ENCODE results near the gene SPATA2L. TPM values are rescaled to one million over a fixed set of nuclear protein-coding genes. Genes with fewer than 3 reads are reported as not detected.

The SPATA2L gene
- total and polyA plus RNA-seq, 10 of the 15 experiments (the other 5 are each of a cell fraction or from before 2014, with no cell fraction given) = 0.20 to 6.9 (median 3.9) TPM; not detected in 1

DNA sequence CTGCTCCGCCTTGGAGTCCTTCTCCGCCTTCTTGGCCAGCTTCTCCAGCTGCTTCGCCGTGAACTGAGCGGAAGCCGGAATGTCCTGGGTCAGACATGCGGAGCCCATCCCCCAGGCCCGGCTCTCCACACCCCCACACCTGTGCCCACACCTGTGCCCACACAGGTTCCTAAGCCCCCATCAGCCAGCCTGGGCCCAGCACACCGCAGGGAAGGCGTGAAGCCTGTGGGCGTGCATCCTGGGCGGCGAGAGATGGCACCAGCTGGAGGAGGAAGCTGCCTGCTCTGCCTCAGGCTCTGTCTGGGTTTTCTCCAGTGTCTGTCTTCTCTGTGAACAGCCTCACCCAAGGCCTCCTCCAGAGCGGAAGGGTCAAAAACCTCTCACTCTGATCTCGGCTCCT is 49.9 kb downstream of the SPATA2L start (continued):
- TF ChIP-seq, protein P1, sequence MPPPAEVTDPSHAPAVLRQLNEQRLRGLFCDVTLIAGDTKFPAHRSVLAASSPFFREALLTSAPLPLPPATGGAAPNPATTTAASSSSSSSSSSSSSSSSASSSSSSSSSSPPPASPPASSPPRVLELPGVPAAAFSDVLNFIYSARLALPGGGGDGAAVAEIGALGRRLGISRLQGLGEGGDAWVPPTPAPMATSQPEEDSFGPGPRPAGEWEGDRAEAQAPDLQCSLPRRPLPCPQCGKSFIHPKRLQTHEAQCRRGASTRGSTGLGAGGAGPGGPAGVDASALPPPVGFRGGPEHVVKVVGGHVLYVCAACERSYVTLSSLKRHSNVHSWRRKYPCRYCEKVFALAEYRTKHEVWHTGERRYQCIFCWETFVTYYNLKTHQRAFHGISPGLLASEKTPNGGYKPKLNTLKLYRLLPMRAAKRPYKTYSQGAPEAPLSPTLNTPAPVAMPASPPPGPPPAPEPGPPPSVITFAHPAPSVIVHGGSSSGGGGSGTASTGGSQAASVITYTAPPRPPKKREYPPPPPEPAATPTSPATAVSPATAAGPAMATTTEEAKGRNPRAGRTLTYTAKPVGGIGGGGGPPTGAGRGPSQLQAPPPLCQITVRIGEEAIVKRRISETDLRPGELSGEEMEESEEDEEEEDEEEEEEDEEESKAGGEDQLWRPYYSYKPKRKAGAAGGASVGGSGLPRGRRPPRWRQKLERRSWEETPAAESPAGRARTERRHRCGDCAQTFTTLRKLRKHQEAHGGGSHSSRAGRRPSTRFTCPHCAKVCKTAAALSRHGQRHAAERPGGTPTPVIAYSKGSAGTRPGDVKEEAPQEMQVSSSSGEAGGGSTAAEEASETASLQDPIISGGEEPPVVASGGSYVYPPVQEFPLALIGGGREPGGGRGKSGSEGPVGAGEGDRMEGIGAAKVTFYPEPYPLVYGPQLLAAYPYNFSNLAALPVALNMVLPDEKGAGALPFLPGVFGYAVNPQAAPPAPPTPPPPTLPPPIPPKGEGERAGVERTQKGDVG (CRISPR knock-in tag; IDR thresholded peaks at IDR 0.05) = no peak

DNA sequence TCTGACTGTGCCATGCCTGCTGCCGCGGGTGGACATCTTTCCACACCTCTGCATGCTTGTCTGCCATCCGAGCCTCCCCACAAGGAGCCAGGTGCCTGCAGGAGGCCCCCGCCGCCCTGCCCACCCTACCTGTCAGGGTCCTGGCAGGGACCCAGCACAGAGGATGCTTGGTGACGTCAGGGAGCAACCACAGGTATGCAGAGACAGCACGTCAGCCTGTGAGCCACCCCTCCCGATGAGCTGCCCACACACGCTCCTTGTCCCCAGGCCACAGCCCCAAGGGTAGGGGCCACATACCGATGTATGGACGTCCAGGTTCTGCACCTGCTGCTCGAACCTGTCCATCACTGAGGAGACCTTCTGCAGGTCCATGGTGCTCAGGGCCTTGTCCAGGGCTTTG is 54.6 kb downstream of the SPATA2L start:
- intact Hi-C loops (cut with micrococcal nuclease; ENCODE audit: unreplicated experiment) (no loop called here), in situ Hi-C loops (cut with MboI) (no loop called here)
- Histone ChIP-seq H3K4me1 (ENCODE audit: control insufficient read depth, insufficient read depth, low read length) (no peaks in the 10 kb centered on the region), H3K9me3 (replicated peaks; ENCODE audit: control insufficient read depth, insufficient read depth, low read length) (no peaks in the 10 kb centered on the region), H2AFZ (ENCODE audit: control insufficient read depth, low read depth, low read length) (no peak overlapping the region), H3K27me3 (replicated peaks in 1 of 2; ENCODE audit: control insufficient read depth in 2 of 2, insufficient read depth in 2 of 2, low read length in 1 of 2) (no peaks in the 10 kb centered on the region), H4K20me1 (ENCODE audit: control insufficient read depth, insufficient read depth) (no peaks in the 10 kb centered on the region), H3K79me2 (ENCODE audit: control insufficient read depth, insufficient read depth, low read length) (no peaks in the 10 kb centered on the region), H3K4me2 (ENCODE audit: control insufficient read depth, insufficient read depth) (no peak overlapping the region), H3K36me3 (ENCODE audit: control insufficient read depth in 2 of 2, insufficient read depth in 2 of 2, low read length in 1 of 2) (peaks cover 6 to 32% of the 10 kb centered on the region in 2 experiments; a peak in 3 of 4 replicates), H3K27ac (ENCODE audit: control insufficient read depth, insufficient read depth) (no peak overlapping the region), H3K4me3 (no peak overlapping the region), H3K9ac (ENCODE audit: control insufficient read depth, insufficient read depth, low read length) (no peak overlapping the region)
- DNase-seq (ENCODE audit: low read depth, low spot score) (no peak), ATAC-seq (no peak), FAIRE-seq (no peak)
- ChIA-PET SMC1A (ENCODE audit: uncharacterized antibody, unreplicated experiment) (no interaction called here), POLR2A (interaction anchor here (0.6 kb wide), 1 partner anchor 18 kb away, joined by 3 read pairs; no protein-coding TSS in a partner anchor), CTCF (no interaction called here), RAD21 (ENCODE audit: unreplicated experiment) (no interaction called here)
- 98% methylated on average over 12 of the region's 12 CpGs for WGBS (ENCODE audit: insufficient coverage, insufficient replicate concordance, low lambda C conversion rate, missing lambda C conversion rate)
- BruUV-seq (replicated peaks) = no TSS peak
- TF ChIP-seq, protein P2, sequence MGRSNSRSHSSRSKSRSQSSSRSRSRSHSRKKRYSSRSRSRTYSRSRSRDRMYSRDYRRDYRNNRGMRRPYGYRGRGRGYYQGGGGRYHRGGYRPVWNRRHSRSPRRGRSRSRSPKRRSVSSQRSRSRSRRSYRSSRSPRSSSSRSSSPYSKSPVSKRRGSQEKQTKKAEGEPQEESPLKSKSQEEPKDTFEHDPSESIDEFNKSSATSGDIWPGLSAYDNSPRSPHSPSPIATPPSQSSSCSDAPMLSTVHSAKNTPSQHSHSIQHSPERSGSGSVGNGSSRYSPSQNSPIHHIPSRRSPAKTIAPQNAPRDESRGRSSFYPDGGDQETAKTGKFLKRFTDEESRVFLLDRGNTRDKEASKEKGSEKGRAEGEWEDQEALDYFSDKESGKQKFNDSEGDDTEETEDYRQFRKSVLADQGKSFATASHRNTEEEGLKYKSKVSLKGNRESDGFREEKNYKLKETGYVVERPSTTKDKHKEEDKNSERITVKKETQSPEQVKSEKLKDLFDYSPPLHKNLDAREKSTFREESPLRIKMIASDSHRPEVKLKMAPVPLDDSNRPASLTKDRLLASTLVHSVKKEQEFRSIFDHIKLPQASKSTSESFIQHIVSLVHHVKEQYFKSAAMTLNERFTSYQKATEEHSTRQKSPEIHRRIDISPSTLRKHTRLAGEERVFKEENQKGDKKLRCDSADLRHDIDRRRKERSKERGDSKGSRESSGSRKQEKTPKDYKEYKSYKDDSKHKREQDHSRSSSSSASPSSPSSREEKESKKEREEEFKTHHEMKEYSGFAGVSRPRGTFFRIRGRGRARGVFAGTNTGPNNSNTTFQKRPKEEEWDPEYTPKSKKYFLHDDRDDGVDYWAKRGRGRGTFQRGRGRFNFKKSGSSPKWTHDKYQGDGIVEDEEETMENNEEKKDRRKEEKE (IDR thresholded peaks at IDR 0.05) = no peak
- TF ChIP-seq POU2F2 (IDR thresholded peaks at IDR 0.05; ENCODE audit: borderline replicate concordance, low read depth, low read length) (no peak), NFXL1 (IDR thresholded peaks at IDR 0.05; ENCODE audit: borderline replicate concordance) (no peak), MLLT1 (IDR thresholded peaks at IDR 0.05) (no peak), NFIC (IDR thresholded peaks at IDR 0.05; ENCODE audit: low read depth, low read length) (no peak), RB1 (IDR thresholded peaks at IDR 0.05; ENCODE audit: borderline replicate concordance) (no peak), HSF1 (IDR thresholded peaks at IDR 0.05; ENCODE audit: low read depth, low read length) (no peak), SMARCA5 (IDR thresholded peaks at IDR 0.05) (no peak), IKZF2 (IDR thresholded peaks at IDR 0.05) (no peak), SUPT20H (IDR thresholded peaks at IDR 0.05; ENCODE audit: borderline replicate concordance, control insufficient read depth, low read depth, low read length) (no peak), CBX5 (IDR thresholded peaks at IDR 0.05; ENCODE audit: low read depth) (no peak)
- TF ChIP-seq, protein P3, sequence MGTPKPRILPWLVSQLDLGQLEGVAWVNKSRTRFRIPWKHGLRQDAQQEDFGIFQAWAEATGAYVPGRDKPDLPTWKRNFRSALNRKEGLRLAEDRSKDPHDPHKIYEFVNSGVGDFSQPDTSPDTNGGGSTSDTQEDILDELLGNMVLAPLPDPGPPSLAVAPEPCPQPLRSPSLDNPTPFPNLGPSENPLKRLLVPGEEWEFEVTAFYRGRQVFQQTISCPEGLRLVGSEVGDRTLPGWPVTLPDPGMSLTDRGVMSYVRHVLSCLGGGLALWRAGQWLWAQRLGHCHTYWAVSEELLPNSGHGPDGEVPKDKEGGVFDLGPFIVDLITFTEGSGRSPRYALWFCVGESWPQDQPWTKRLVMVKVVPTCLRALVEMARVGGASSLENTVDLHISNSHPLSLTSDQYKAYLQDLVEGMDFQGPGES (IDR thresholded peaks at IDR 0.05) = no peak
